NCI-H1417 (cell line): ENCODE data around the gene C6orf52.
"Not testable (repeated sequence)": the region's sequence is repeated elsewhere in the genome, so short reads cannot be mapped to it uniquely, and the experiment has no call there.

Experiments used
- DNase-seq, 3 experiments: peaks; one replicate each; lab custom pipeline; 2025; lab: John Stamatoyannopoulos, UW

C6orf52 gene

DNA sequence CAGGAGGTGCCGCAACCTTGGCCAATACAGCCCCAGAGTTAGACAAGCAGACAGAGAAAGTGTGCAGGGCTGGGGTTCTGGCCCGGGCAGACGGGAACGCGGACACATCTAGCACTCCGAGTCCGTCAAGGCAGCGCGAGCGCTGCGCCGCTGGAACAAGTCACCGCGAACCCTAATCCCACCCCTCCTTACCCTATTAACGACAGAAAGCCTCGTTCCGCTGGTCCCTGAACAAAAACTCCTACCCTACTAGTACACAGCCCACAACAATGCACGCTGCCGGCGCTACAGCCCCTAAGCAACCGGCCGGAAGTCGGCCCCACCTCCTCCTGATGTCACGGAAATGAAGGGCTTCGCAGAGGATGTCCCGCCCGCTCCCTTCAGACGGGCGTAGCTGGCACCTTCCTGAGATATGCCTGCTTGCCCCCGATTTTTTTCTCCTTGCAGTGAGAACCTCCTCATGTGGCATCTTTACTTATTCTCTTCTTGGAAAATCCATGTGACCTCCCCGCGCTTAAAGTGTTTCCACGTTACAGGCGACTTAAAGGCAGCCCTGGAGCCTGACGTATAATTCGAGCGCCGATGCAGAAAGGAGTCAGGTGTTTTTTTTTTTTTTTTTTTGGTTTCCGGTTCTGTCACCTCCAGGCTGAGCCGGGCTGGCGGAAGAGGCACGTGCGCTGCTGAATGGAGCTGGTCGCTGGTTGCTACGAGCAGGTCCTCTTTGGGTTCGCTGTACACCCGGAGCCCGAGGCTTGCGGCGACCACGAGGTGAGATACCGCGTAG is at the start of gene C6orf52, which contains the start of gene PAK1IP1:
Gene C6orf52 (minus strand): TSS at position 315 of the 784 bp plus-strand sequence. CDS start 7,066 bp downstream, outside the sequence.
Gene PAK1IP1 (plus strand): TSS at position 671 of the 784 bp plus-strand sequence. CDS start 14 bp downstream, at position 685.
- peak; percentile 97 to 99 (median 98) for DNase-seq

DNA sequence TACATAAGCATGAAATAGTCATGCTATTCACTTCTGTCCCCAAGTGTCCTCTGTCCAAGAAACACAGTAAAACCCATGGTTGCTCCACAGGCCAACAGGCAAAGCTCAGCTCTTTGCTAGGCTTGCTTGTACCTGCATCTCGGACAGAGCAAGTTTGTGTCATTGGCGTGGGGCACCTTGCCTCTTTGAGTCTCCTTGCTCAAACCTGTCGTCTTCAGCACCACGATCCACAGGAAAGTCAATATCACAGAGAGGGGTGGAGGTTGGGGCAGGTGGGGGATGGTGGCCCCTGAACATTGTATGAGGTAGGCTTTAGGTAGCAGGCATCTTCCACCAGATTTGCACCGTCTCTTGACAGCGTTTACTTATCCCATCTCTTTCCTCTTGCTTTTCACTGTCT is 49.1 kb upstream of the C6orf52 start:
- DNase-seq: no peak

DNA sequence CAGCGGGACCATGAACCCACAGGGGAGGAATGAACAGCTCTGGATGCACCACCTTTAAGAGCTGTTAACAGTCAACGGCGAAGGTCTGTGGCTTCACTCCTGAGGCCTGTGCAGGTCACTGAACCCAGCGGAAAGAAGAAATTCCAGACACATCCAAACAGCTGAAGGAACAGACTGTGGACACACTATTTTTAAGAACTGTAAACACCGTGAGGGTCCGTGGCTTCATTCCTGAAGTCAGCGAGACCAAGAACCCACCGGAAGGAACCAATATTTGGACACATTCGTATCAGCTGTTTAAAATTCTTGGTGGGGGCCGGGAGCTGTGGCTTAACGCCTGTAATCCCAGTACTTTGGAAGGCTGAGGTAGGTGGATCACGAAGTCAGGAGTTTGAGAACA is 47.8 kb upstream of the C6orf52 start:
- DNase-seq: no peak

DNA sequence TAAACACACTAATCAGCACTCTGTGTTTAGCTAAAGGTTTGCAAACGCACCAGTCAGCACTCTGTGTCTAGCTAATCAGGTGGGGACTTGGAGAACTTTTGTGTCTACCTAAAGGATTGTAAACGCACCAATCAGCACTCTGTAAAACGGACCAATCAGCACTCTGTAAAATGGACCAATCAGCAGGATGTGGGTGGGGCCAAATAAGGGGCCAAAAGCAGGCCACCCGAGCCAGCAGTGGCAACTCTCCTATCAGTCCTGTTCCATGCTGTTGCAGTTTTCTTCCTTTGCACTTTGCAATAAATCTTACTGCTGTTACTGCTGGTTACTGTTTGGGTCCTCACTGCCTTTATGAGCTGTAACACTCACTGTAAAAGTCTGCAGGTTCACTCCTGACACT is 47.2 kb upstream of the C6orf52 start:
- DNase-seq: not testable (repeated sequence)

DNA sequence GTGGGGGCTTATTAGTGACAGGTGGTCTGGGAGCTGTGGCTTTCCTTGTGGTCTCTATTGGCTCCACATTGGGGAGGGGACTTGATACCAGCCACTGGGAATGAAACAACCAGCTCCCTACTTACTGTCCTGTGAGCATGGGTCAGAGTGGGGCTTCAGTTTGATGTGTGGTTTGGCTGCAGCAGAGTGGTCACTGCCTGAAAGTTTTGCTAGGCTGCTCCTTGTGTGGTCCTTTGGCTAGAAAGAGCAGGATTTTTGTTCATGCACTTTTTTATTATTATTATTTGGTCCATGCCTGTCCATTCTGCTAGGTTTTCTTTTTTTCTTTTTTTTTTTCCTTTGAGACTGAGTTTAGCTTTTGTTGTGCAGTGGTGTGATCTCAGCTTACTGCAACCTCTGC is 45.6 kb upstream of the C6orf52 start:
- no peak for DNase-seq

DNA sequence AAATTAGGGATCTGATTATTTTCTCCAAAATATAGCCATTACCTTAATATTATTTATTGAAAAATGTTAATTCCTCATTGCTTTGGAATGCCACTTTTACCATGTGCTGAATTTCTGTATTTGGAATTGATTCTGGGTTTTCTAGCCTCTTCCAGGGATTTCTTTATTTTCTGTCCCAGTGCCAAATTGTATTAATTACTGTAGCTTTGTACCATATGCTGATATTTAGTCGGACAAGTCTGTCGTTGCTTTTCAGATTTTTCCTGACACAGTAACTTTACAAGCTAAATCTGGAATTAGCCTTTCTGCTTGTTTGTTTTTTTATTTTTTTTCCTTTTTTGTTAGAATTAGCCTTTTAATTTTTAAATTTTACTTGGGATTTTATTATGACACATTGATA is 42.3 kb upstream of the C6orf52 start:
- no peak for DNase-seq

DNA sequence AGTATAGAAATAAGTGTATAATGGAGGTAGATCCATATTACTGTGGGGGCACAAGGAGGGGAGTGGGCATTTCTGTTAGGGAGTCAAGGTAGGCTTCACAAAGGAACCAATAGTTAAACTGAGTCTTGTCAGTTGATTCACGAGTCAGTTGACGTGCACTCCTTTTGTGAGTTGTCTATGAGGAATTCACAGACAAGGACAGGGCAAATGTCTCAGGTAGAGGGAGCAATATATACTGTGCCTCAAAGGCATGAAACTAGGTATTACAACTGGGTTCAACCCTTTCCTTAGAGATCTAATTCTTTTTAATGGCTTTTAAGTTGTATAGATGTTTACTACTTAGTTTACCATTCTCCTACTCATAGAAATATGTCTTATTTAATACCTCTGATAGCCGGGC is 39.4 kb upstream of the C6orf52 start:
- DNase-seq: no peak

DNA sequence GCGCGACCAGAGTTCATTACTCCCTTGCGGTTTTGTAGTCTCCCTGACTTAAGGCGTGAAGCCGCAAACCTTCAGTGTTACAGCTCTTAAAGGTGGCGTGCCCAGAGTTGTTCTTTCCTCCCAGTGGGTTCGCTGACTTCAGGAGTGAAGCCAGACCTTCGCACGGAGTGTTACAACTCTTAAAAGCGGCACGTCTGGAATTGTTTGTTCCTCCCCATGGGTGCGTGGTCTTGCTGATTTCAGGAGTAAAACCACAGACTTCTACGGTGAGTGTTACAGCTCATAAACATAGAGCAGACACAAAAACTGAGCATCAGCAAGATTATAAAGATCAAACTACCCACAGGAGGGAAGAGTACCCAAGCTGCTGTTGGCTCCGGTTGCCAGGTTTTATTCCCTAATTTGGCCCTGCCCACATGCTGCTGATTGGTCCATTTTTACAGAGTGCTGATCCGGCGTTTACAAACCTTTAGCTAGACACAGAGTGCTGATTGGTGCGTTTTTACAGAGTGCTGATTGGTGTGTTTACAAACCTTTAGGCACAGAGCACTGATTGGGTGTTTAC is 38.8 kb upstream of the C6orf52 start:
- peak in 1 of 3 experiments; percentile 50 for DNase-seq

DNA sequence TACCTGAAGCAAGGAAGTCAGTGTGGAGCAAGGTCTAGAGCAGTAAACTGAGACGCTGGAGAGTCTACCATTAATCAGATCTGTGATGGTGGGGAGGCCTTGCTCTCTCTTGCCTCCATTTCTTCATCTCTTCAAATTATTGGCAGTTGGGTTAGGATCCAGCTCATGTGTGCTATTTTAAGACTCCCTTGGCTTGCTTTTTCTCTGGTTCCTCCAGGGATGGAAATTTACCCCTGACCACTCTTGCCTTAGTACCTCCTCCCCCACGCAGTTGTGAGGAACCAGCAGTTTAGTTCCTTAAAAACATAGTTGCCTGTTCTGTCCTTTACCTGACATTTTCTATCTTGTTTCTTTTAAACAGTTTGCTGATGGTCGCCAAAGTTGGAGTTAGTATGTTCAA is 35.8 kb upstream of the C6orf52 start:
- no peak for DNase-seq

DNA sequence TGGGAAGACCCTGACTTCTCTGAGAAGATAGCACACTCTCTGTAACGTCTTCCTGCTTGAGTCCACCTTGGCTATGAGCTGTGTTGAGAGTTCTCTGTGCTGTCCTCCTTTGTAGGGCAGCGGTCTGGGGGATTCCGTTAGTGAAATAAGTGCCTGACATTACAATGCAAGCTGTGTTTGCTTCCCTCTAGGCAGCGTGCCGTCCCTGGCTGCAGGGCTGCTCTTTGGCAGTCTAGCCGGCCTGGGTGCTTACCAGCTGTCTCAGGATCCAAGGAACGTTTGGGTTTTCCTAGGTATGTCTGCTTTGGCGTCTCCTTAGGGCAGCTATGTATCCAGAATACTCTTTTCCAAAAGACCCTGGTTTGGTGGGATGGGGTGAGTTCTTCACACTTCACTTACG is 31.3 kb upstream of the C6orf52 start:
- no peak for DNase-seq

DNA sequence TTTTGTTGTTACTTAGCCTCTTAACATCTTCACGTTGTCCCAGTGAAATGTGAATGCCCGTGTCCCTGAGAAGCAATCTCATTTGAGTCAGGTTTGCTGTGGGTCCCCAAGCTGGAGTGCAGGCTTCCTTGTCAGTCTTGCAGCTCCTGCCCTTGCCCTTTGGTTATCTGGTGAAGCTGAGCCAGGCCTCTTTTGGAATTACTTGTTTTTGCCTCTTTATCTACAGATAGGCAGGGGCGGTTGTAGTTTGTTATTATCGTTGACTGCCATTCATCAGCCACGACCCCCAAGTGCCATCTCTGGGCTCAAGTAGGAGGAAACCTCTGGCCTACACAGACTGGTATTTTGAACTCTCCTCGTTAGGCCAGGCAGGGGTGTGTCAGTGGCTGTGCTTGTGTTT is 30.6 kb upstream of the C6orf52 start:
- DNase-seq: no peak

DNA sequence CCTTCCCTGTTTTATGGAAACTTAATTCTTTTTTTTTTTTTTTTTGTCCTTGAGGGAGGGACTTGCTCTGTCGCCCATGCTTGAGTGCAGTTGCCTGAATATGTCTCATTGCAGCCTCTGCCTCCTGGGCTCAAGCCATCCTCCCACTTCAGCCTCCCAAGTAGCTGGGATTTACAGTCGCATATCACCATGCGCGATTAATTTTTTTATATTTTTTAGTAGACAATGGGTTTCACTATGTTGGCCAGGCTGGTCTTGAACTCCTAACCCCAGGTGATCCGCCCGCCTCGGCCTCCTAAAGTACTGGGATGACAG is 29.1 kb upstream of the C6orf52 start:
- DNase-seq: peak in 1 of 3 experiments; percentile 26

DNA sequence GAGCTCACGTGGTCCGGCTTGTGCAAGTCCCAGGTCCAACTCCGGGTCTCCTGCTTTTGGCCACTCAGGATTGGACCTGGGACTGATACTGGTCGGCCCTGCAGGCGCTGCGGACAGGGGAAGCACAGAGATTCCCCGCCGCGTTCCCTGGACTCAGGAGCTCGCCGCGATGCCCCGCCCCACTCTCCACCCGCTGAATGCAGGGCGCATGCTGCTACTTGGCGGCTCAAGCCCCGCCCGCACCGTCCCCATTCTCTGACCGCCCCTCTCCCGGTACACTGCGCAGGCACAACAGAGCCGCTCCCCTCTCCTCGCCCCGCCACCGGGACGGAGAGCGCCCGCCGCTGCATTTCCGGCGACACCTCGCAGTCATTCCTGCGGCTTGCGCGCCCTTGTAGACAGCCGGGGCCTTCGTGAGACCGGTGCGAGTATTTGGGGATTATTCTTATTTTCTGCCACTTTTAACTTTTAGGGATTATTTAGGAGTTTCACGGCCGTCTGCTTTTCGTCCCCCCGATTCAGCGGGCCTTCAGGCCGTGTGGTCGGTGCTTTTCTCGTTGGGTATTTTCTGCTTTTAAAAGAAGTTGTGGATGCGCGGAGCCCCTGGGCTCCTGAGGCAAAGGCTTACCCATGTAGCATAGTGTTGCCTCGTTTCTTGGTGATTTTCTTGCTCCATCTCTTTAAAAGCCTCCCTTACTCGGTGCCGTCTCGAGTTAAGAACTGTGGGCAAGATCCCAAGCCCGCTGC is 28.6 kb upstream of the C6orf52 start, which contains the start of gene TMEM14C:
Gene TMEM14C (plus strand): TSS at position 251 of the 747 bp plus-strand sequence. CDS start 1,544 bp downstream, outside the sequence.
- peak; percentile 96 to 97 (median 97) for DNase-seq

DNA sequence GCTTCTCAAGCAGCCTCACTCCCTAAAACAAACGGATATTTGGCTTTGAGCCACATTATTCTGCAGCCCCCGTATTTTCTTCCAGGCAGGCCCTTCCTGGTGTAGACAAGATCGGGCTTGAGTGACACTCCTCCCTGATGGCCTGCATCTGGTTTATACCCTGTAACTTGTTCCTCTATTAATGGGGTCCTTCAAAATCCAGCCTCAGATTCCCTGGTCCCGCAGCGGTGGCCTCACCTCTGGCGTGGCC is 28.1 kb upstream of the C6orf52 start:
- no peak for DNase-seq

DNA sequence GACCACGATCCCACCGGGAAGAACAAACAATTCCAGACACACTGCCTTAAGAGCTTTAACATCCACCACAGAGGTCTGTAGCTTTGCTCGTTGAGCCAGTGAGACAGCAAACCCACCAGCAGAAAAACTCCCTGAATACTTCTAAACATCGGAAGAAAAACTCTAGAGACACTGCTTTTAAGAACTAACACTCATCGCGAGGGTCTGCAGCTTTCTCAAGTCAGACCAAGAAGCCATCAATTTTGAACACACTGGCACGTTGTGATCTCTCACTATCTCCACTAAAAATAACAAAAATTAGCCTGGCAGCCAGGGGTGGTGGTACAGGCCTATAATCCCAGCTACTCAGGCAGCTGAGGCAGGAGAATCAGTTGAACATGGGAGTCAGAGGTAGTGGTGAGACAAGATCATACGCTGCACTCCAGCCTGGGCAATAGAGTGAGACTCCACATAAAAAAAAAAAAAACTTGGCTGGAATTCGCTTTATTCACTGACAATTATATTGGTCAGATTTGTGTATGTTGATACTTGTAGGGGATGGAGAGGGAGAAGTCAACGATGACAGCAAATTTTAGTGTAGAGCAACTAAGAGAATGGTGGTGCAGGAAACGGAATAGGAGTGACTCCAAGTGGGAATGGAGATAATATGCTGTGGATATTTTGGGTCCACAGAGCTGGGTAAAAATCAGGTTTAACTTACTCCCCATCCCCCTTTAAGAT is 27.6 kb upstream of the C6orf52 start:
- DNase-seq: peak in 1 of 3 experiments; percentile 31

DNA sequence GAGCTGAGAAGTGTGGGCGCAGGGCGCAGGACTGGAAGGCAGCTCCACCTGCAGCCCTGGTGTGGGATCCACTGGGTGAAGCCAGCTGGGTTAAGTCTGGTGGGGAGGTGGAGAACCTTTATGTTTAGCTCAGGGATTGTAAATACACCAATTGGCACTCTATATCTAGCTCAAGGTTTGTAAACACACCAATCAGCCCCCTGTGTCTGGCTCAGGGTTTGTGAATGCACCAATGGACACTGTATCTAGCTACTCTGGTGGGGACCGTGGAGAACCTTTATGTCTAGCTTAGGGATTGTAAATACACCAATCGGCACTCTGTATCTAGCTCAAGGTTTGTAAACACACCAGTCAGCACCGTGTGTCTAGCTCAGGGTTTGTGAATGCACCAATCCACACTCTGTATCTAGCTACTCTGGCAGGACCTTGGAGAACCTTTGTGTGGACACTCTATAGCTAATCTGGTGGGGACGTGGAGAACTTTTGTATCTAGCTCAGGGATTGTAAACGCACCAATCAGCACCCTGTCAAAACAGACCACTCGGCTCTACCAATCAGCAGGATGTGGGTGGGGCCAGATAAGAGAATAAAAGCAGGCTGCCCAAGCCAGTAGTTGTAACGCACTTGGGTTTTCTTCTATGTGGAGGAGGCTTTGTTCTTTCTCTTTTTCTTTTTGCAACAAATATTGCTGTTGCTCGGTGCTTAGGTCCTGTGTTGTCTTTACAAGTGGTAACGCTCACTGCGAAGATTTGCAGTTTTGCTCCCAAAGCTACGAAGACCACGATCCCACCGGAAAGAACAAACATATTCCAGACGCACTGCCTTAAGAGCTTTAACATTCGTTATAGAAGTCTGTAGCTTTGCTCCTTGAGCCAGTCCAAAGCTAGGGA is 26.8 kb upstream of the C6orf52 start:
- DNase-seq: peak in 1 of 3 experiments; percentile 34

DNA sequence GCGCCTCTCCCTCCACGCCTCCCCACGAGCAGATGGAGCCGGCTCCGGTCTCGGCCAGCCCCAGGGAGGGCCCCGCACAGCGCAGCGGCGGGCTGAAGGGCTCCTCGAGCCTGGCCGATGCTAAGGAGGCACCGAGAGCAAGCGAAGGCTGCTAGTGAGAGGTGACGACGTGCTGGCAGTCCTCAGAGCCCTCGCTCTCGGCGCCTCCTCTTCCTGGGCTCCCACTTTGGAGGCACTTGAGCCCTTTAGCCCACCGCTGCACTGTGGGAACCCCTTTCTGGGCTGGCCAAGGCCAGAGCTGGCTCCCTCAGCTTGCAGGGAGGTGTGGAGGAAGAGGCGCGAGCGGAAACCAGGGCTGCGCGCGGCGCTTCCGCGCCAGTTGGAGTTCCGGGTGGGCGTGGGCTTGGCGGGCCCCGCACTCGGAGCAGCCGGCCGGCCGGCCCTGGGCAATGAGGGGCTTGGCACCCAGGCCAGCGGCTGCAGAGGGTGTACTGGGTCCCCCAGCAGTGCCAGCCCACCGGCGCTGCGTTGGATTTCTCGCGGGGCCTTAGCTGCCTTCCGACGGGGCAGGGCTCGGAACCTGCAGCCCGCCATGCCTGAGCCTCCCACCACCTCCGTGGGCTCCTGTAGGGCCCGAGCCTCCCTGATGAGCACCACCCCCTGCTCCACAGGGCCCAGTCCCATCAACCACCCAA is 26.0 kb upstream of the C6orf52 start:
- peak; percentile 41 to 47 (median 42) for DNase-seq

DNA sequence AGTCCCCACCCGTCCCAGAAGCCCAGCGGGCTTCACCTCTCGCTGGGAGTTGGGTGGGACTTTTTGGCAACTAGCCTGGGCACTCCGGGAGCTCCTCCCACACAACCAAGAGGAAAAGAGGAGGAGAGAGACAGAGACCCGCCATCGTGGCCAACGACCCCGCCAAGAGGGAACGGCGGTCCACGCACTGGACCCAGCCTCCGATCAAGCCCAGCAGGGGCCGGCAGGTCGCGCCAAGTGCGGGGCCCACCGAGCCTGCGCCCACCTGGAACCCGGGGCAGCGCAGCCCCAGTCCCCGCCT is 25.5 kb upstream of the C6orf52 start:
- DNase-seq: peak in 1 of 3 experiments; percentile 29

DNA sequence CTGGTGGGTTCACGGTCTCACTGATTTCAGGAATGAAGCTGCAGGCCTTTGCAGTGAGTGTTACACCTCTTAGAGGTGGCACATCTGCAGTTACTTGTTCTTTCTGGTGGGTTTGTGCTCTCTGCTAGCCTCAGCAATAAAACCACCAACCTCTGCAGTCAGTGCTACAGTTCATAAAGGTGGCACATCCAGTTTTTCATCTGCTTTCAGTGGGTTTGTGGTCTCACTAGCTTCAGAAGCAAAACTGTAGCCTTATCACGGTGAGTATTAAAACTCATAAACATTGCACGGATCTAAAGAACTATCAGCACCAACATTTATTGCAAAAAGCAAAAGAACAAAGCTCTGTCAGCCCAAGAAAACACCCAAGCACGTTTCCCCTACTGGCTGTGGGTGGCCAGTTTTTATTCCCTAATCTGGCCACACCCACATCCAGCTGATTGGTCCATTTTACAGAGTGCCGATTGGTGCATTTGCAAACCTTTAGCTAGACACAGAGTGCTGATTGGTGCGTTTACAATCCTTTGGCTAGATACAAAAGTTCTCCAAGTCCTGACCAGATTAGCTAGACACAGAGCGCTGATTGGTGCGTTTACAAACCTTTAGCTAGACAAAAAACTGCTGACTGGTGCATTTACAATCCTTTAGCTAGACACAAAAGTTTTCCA is 25.0 kb upstream of the C6orf52 start:
- DNase-seq: peak in 1 of 3 experiments; percentile 17

DNA sequence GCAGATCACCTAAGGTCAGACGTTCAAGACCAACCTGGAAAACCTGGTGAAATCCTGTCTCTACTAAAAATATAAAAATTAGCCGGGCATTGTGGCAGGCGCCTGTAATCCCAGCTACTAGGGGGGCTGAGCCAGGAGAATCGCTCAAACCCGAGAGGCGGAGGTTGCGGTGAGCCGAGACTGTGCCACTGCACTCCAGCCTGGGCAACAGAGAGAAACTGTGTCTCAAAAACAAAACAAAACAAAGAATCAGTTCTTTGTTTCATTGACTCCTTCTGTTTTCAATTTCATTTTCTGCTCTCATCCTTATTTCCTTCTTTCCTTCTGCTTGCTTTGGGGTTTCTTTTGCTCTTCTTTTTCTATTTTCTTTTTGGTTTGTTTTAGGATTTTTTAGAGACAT is 19.5 kb upstream of the C6orf52 start:
- DNase-seq: no peak
